NCI-H748 treated with DMSO at 0.1 percent for 48 hours (cell line): Measurements from ENCODE around the gene CIAO3.

Experiments used
- DNase-seq: peaks from one replicate; lab custom pipeline; 2025; lab: John Stamatoyannopoulos, UW

Gene CIAO3

DNA sequence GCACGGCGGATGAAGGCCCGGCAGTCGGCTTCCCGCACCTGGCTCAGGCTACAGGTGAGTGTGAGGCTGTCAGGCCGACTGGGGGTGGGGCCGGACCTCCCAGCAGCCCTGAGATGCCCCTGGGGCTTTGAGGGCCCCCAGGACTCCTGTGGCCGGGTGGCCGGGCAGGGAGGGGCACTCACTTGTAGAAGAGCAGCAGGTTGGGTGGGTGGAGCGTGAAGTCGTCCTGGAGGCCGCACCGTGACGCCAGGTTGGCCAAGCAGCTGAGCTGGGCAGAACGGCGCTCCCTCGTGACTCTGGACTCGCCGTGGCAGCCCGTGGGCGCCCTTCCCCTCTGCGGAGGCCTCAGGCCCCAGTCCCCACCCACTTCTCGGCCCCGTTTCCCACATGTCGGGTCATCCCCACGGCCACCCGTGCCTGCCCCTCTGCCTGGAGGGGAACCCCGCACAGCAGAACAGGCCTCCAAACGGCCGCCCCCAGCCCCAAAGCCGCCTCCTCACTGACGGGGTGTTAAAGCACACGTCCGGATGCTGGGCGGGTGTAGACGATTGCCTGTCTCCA lies 34.5 kb upstream of the CIAO3 start:
- no peak for DNase-seq

GRCh38 chr16:774086-775001 lies 33.5 kb upstream of the CIAO3 start:
- no peak for DNase-seq

GRCh38 chr16:772959-773358 lies 32.2 kb upstream of the CIAO3 start:
- DNase-seq: no peak

- no peak for DNase-seq
Observed at GRCh38 chr16:770411-770810, 29.6 kb upstream of the CIAO3 start.

- no peak for DNase-seq
Observed at GRCh38 chr16:769934-770333, 29.1 kb upstream of the CIAO3 start.

DNA sequence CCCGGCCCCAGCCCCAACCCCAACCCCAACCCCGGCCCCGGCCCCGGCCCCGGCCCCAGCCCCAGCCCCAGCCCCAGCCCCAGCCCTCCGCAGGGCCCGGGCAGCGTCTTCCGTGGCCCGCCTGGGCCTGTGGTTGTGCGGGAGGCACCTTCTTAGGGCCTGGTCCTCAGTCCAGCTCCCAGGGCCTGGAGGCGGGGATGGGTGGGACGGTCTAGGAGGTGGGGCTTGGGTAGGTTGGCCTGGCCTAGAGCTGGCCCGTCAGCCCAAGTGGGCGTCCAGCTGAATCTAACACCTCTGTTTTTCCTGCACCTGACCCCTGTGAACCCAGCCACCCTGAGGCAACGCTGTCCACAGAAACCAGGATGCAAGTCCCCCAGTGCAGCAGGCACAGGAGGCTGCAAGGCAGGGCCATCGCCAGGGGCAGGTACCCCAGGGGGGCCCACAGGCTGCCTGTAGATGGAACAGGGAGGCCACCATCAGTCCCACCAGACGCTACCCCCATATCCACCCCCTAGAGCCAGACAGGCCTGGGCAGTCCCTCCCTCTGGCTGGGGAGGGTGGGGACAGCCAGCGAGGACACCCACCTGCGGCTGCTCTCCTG lies 28.5 kb upstream of the CIAO3 start:
- DNase-seq: no peak

GRCh38 chr16:768428-768827 lies 27.6 kb upstream of the CIAO3 start:
- no peak for DNase-seq

- DNase-seq: no peak
Observed at GRCh38 chr16:767743-768235, 27.0 kb upstream of the CIAO3 start.

GRCh38 chr16:766820-767640 lies 26.2 kb upstream of the CIAO3 start:
- no peak for DNase-seq

DNA sequence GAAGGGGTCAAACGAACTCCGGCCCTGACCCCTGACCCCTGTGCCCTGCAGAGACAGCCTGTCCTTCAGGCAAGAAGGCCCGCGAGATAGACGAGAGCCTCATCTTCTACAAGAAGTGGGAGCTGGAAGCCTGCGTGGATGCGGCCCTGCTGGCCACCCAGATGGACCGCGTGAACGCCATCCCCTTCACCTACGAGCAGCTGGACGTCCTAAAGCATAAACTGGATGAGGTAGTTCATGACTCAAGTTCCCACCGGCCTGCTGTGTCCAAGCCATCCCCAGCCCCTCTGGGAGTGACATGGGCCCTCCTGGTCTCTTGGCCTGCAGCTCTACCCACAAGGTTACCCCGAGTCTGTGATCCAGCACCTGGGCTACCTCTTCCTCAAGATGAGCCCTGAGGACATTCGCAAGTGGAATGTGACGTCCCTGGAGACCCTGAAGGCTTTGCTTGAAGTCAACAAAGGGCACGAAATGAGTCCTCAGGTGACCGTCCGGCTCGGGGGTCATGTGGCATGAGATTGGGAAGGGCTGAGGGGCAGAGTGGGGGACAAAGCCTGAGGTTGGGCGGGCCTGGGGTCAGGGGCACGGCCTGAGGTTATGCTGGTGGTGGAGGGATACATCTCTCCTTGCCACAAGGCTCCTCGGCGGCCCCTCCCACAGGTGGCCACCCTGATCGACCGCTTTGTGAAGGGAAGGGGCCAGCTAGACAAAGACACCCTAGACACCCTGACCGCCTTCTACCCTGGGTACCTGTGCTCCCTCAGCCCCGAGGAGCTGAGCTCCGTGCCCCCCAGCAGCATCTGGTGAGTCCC lies 25.4 kb upstream of the CIAO3 start:
- no peak for DNase-seq

GRCh38 chr16:765488-765865 lies 24.7 kb upstream of the CIAO3 start:
- no peak for DNase-seq

DNA sequence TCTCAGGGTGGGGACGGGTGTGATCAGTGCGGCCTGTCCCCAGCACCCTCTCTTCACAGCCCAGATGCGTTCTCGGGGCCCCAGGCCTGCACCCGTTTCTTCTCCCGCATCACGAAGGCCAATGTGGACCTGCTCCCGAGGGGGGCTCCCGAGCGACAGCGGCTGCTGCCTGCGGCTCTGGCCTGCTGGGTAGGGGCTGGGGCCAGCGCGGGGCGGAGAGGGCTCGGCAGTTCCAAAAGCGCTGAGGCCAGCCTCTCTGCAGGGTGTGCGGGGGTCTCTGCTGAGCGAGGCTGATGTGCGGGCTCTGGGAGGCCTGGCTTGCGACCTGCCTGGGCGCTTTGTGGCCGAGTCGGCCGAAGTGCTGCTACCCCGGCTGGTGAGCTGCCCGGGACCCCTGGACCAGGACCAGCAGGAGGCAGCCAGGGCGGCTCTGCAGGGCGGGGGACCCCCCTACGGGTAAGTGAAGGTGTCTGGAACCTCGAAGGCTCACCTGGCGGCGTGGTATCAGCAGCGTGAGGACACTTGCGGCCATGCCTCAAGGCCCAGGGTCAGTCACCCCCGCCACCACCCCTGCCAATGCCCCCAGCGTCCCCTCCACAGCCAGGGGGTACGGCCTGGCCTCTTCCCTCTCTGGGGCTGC lies 24.2 kb upstream of the CIAO3 start:
- no peak for DNase-seq

DNA sequence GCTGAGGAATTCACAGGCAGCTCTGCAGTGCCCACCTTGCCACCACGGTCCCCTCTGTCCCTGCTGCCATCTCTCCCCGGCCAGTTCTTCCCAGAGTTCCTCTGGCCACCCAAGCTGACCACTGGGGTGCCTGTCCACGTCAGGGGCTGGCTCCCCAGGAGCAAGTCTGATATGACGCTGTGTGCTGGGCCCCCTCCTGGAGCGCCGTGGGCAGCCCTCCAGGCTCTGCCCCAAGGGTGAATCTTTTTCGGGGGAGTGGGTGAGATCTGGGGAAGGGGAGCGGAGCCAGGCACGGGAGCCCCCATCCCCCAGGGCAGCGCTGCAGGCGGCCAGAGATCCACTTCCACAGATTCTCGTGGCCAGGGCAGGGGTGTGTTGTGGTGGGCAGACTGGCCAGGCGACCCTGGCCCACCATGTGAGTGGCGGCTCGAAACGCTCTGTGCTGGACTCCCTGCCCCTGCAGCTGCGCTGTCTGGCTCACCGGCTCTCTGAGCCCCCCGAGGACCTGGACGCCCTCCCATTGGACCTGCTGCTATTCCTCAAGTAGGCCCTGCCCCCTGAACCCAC lies 23.5 kb upstream of the CIAO3 start:
- DNase-seq: no peak

GRCh38 chr16:763369-764183 lies 22.8 kb upstream of the CIAO3 start:
- DNase-seq: no peak

DNA sequence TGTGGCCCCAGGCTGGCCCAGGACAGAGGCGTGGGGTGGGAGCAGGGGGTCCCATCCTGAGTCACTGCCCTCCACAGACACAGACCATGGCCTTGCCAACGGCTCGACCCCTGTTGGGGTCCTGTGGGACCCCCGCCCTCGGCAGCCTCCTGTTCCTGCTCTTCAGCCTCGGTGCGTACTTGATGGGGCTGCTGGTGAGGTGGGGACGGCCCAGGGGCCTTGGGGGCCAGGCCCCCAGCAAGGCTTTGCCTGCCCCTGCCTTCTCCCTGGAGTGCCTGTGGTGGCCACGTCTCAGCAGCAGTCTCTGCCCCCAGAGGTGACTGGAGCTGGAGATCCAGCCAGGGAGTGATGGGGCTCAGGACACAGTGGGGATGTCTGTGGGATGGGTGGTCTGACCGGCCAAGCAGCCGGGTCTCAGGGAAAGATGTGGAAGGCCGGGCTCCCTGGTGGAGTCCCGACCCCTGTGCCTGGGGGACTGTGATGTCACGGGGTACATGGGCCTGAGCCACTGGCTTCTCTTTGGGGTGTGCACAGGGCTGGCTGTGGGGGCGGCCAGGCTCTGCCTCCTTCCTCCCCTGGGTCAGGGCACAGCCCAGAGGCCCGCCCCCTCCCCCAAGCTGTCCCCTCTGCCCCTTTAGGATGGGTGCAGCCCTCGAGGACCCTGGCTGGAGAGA lies 21.9 kb upstream of the CIAO3 start:
- DNase-seq: no peak

GRCh38 chr16:761625-762513 lies 21.1 kb upstream of the CIAO3 start:
- no peak for DNase-seq

DNA sequence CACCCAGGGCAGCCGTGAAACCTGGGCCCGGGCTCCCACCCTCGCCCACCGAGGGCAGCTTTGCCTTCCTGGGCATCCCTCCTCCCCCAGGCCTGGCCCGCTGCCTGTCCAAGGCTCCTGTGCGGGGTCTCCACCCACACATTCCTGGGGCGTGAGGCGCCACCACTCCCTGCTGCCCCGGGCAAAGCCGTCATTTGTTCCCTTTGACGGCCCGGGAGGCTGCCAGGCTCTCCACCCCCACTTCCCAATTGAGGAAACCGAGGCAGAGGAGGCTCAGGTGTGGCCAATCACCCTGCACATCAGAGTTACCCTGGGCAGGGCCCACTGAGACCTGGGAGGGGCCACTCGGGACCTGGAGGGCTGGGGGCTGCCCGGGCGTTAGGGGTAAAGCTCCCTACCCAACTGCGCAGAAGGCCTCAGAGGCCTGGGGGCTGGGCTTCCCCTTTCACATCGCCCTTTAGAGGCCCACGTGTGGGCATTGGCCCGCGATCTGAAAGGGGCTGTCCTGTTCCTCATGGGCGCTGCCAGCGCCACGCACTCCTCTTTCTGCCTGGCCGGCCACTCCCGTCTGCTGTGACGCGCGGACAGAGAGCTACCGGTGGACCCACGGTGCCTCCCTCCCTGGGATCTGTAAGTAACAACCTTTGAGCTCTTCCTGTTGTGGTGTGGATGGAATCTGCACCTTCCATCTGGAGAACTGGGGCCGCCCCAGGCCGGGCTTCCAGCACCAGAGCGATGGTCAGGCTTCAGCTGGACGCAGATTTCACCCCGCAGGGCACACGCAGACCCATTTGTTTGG lies 19.9 kb upstream of the CIAO3 start, which contains the start of gene MSLN:
TSS of gene MSLN (plus strand) at position 190 of the 799 bp plus-strand sequence. CDS start 1,947 bp downstream, outside the sequence.
- DNase-seq: no peak
